ENCODE results near the gene GMCL2.
A peak's percentile ranks its signal among the peaks of the same experiment; 100 is the strongest.
"Not testable (repeated sequence)": the region's sequence is repeated elsewhere in the genome, so short reads cannot be mapped to it uniquely, and the experiment has no call there.

Gene GMCL2

DNA sequence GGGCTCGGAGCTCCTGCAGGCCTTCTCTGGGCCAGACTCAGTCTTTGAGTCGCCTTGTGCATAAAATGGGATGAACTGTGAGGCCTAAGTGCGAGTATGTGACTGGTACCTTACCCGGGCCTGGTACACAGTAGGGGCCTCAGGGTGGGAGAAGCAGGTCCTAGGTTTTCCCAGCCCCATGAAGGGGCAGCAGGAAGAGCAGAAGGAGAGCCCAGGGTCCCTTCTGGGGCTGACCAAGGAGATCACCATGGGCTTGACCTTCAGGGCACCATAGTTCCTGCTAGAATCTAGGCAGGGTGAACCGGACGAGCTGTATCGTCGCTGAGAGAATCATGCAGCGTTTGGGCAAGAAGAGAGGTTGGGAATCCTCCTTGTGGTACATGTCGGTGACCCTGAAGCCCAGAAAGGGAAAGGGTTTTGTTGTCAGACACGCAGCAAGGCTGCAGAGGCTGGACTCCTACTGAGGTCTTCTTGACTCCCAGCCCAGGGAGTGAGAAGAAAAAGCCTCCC lies 45.8 kb upstream of the GMCL2 start:
- TF ChIP-seq, protein P1, sequence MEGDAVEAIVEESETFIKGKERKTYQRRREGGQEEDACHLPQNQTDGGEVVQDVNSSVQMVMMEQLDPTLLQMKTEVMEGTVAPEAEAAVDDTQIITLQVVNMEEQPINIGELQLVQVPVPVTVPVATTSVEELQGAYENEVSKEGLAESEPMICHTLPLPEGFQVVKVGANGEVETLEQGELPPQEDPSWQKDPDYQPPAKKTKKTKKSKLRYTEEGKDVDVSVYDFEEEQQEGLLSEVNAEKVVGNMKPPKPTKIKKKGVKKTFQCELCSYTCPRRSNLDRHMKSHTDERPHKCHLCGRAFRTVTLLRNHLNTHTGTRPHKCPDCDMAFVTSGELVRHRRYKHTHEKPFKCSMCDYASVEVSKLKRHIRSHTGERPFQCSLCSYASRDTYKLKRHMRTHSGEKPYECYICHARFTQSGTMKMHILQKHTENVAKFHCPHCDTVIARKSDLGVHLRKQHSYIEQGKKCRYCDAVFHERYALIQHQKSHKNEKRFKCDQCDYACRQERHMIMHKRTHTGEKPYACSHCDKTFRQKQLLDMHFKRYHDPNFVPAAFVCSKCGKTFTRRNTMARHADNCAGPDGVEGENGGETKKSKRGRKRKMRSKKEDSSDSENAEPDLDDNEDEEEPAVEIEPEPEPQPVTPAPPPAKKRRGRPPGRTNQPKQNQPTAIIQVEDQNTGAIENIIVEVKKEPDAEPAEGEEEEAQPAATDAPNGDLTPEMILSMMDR (IDR thresholded peaks at IDR 0.05; ENCODE audit: borderline replicate concordance, control extremely low read depth, extremely low read depth, insufficient read depth, missing control alignments) = no peak
- no peak for DNase-seq (ENCODE audit: low spot score)
- in situ Hi-C loops (cut with MboI; ENCODE audit: low sequenced_read_pairs, unreplicated experiment) = no loop called here

DNA sequence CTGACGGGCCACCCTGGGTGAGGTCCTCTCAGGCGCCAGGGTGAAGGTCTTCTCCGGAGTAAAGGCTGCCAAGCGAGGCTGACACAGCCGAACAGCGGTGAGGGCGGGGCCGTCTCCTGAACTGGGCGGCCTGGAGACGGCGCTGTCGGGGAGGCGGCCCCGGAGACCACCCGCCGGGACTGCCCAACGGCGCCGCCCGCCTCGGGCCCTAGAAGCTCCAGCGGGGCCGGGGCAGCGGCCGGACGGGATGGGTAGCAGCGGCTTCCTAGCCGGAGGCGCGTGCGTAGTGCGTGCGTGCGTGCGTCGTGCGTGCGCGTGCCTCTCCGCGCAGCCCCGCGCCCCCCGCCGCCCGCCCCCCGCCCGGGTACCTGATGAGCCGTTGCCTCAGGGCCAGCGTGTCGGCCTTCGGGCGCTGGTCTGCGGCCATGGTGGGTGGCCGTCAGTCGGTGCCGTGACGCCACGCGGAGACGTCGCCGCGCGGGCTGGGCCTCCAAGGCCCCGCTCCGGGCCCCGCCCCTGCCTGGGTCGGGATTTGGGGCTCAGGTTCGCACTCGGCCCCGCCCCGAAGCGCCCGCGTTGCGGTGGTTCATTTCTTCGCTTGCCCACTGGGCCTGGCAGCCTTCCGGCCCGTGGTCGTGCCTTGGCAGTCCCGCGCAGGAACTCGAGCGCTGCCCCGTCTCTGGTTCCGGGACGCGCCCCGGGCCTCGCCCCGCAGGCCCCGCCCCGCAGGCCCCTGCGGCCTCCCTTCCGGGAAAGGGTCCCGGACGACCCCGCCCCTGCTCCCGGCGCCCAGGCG lies 45.2 kb upstream of the GMCL2 start, which contains the start of gene PHYKPL:
Gene PHYKPL, minus strand, starts transcription at position 679 of the 796 bp plus-strand sequence. Its CDS starts 252 bp downstream, at position 427.
- DNase-seq (ENCODE audit: low spot score) = peak; percentile 86
- in situ Hi-C loops (cut with MboI; ENCODE audit: low sequenced_read_pairs, unreplicated experiment) = no loop called here
- TF ChIP-seq, protein P1 (IDR thresholded peaks at IDR 0.05; ENCODE audit: borderline replicate concordance, control extremely low read depth, extremely low read depth, insufficient read depth, missing control alignments) = no peak

DNA sequence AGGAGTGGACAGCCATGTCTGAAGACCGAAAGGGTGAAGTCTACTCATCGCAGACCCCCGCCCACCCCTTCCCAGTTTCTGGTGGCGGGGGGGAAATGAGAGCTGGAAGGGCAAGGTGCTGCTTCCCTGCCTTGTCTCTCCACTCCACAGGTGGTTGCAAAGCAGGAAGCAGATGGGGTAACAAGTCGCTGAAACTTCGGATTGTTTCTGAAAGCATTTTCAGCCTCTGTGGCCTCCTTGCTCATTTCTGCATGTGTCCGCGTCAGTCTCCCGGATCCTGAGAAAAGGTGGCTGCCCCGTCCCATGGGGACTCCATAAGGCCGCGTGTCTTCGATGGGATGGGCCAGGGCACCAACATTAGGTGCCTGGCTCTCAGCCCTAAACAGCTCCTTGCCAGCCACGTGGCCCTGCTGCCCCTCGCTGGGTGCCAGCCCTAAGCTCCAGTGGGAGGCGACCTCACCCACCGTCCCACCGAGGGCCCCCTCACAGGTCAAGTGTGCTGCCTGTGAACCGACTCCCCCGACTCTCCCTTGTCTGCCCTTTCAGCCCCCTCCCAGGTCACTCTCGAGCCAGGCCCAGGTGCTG lies 44.5 kb upstream of the GMCL2 start:
- in situ Hi-C loops (cut with MboI; ENCODE audit: low sequenced_read_pairs, unreplicated experiment) = no loop called here
- TF ChIP-seq, protein P1 (IDR thresholded peaks at IDR 0.05; ENCODE audit: borderline replicate concordance, control extremely low read depth, extremely low read depth, insufficient read depth, missing control alignments) = no peak
- no peak for DNase-seq (ENCODE audit: low spot score)

DNA sequence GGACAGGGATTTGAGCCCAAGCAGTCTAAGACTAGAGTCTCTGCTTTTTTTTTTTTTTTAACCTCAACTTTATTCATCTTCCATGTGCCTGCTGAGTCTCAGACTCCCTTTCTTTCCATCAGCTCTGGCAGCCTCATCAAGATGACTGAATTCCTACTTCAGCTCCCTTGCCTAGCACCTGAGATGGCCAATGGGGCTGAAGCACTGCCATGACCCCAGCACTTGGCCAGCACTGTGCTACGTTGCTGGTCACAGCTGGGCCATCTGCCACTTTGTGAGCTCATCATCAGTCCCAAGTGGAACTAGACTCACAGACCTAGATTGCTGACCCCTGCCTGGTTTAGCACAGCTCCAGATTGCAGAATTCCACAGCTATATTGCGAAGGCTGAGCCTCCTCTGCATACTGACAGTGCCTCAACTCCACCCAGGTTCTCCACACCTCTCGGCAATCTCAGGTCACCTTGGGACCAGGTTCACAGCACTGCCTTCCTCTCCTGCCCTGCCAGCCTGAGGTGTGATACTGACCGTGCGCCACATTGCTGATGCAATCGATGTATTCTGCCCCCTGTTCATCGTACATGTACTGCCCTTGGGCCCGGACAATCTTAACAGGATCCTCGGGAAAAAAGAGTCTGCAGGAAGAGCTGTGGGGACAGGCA lies 43.8 kb upstream of the GMCL2 start:
- TF ChIP-seq, protein P1 (IDR thresholded peaks at IDR 0.05; ENCODE audit: borderline replicate concordance, control extremely low read depth, extremely low read depth, insufficient read depth, missing control alignments) = no peak

DNA sequence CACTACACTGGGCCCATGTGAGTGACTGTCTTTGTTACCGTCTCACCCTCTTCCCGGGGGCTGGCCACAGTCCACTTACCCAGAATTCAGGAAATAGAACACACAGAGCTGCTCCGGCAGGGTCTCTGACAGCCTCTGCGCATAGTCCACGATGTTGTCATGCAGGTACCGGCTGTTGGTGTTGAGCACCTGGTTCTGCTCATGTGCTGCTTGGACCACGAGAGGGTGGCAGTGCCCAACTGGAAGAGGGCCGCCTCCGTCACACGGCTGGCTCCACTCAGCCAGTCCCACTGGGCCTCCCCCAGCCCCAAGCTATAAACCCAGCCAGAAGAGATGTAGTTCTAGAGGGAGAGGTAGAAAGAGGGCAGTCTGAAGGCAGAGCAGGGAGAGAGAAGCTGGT lies 42.7 kb upstream of the GMCL2 start:
- no peak for DNase-seq (ENCODE audit: low spot score)
- TF ChIP-seq, protein P1 (IDR thresholded peaks at IDR 0.05; ENCODE audit: borderline replicate concordance, control extremely low read depth, extremely low read depth, insufficient read depth, missing control alignments) = no peak
- in situ Hi-C loops (cut with MboI; ENCODE audit: low sequenced_read_pairs, unreplicated experiment) = no loop called here

More for the DNA sequence above, 43.8 kb upstream of the GMCL2 start:
- DNase-seq (ENCODE audit: low spot score) = no peak
- in situ Hi-C loops (cut with MboI; ENCODE audit: low sequenced_read_pairs, unreplicated experiment) = no loop called here

DNA sequence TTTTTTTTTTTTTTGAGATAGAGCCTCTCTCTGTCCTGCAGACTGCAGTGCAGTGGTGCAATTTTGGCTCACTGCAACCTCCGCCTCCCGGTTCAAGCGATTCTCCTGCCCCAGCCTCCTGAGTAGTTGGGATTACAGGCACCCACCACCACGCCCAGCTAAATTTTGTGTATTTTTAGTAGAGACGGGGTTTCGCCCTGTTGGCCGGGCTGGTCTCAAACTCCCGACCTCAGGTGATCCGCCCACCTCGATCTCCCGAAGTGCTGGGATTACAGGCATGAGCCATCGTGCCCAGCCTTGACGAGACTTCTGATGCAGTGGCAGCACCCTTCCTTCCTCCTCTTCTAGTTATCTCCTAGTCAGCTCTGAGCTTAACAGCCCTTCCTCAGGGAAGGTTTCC lies 41.9 kb upstream of the GMCL2 start:
- in situ Hi-C loops (cut with MboI; ENCODE audit: low sequenced_read_pairs, unreplicated experiment); DNase-seq (ENCODE audit: low spot score): not testable (repeated sequence)

Measured in GM13976 (cell line).